ENCODE measurements around the gene ZBTB45.

- TF ChIP-seq TCF4 (CRISPR knock-in tag; IDR thresholded peaks at IDR 0.05; ENCODE audit: borderline replicate concordance) (no peak), ZNF565 (CRISPR knock-in tag; conservative IDR thresholded peaks at IDR 0.05; ENCODE audit: low read depth) (no peak), ZFP30 (CRISPR knock-in tag; IDR thresholded peaks at IDR 0.05) (no peak), ISL1 (CRISPR knock-in tag; IDR thresholded peaks at IDR 0.05) (no peak), OSR1 (CRISPR knock-in tag; IDR thresholded peaks at IDR 0.05) (no peak), CREB5 (CRISPR knock-in tag; IDR thresholded peaks at IDR 0.05; ENCODE audit: low read depth) (no peak), RARB (CRISPR knock-in tag; IDR thresholded peaks at IDR 0.05) (no peak)
Measured at GRCh38 chr19:58557221-58558065, 37.8 kb upstream of the ZBTB45 start.

All from SK-N-SH treated with all-trans-retinoic acid at 6 μM for 48 hours (cell line).